K562 (cell line): ENCODE measurements around the gene ABLIM2.
A peak's percentile ranks its signal among the peaks of the same experiment; 100 is the strongest.

Experiments used
- ATF7 ChIP-seq: fragments of 450-650 bp; IDR thresholded peaks from 2 replicates; pipeline ENCODE4 v1.7.1; 2014; ENCODE audit warnings: mild to moderate bottlenecking, moderate library complexity
- BHLHE40 ChIP-seq: IDR thresholded peaks from 2 replicates; pipeline ENCODE4 v1.6.1; 2011; ENCODE audit warnings: low read length, improper control_type of control experiment
- ELF1 ChIP-seq: fragments of 200-800 bp; sonication (Bioruptor generic); IDR thresholded peaks from 2 replicates; pipeline ENCODE4 v1.6.1; 2016; ENCODE audit warnings: missing genetic modification characterization, missing compliant biosample characterization
- FOXJ3 ChIP-seq: sonication (generic); formaldehyde crosslinking; IDR thresholded peaks from 2 replicates; pipeline ENCODE4 v1.4.0; 2020; ENCODE audit warnings: mild to moderate bottlenecking, missing genetic modification reagents
- GATAD2A ChIP-seq: fragments of 450-650 bp; IDR thresholded peaks from 2 replicates; pipeline ENCODE4 v1.6.1; 2017
- GTF3C2 ChIP-seq: IDR thresholded peaks from 3 replicates; pipeline ENCODE4 v1.6.1; 2011; ENCODE audit warnings: borderline replicate concordance, mild to moderate bottlenecking, moderate library complexity; ENCODE audit not compliant: insufficient read length; ENCODE audit errors: extremely low read depth
- KLF1 ChIP-seq: fragments of 450-650 bp; IDR thresholded peaks from 2 replicates; pipeline ENCODE4 v1.6.1; 2016; ENCODE audit warnings: missing genetic modification characterization, missing compliant biosample characterization
- KLF16 ChIP-seq: IDR thresholded peaks from 2 replicates; pipeline ENCODE4 v1.6.1; 2016; ENCODE audit warnings: antibody characterized with exemption
- MXI1 ChIP-seq: IDR thresholded peaks from 2 replicates; pipeline ENCODE4 v1.6.1; 2011; ENCODE audit warnings: low read depth, mild to moderate bottlenecking, improper control_type of control experiment, low read length
- POLR2A ChIP-seq: fragments of 450-650 bp; conservative IDR thresholded peaks from 2 replicates; pipeline ENCODE4 v1.6.1; 2016
- PRMT5 ChIP-seq: sonication (generic); formaldehyde crosslinking; IDR thresholded peaks from 2 replicates; pipeline ENCODE4 v1.5.0; 2020; ENCODE audit warnings: missing genetic modification reagents
- REST ChIP-seq, 2 experiments: fragments of 450-650 bp; formaldehyde crosslinking in 1 of 2; IDR thresholded peaks; 2 replicates each; pipeline versions ENCODE4 v1.4.0 to v1.6.1; 2014 to 2020; ENCODE audit warnings: mild to moderate bottlenecking in 2 of 2, borderline replicate concordance in 1 of 2, low read depth in 1 of 2
- ZNF274 ChIP-seq: IDR thresholded peaks from 2 replicates; pipeline ENCODE4 v1.6.1; 2011; ENCODE audit warnings: low read depth, mild to moderate bottlenecking, low read length, moderate library complexity, borderline replicate concordance
- ZNF75A ChIP-seq: fragments of 450-650 bp; formaldehyde crosslinking; IDR thresholded peaks from 2 replicates; pipeline ENCODE4 v1.4.0; 2020; ENCODE audit warnings: mild to moderate bottlenecking

- TF ChIP-seq FOXJ3 (CRISPR knock-in tag): no peak
- no peak for TF ChIP-seq ELF1 (tag)
- TF ChIP-seq GTF3C2: no peak
- TF ChIP-seq BHLHE40: peak; percentile 27; the same call in 1 of the 2 replicates
- TF ChIP-seq ATF7: peak; percentile 46; the same call in 1 of the 2 replicates
- TF ChIP-seq KLF16: peak; percentile 65
- TF ChIP-seq REST (IDR thresholded peaks at IDR 0.05; ENCODE audit: borderline replicate concordance): peak; percentile 86
- TF ChIP-seq REST (CRISPR knock-in tag; IDR thresholded peaks at IDR 0.05; ENCODE audit: low read depth): no peak
- TF ChIP-seq GATAD2A: no peak
- TF ChIP-seq PRMT5 (CRISPR knock-in tag): no peak
- TF ChIP-seq POLR2A: no peak
- TF ChIP-seq ZNF75A (CRISPR knock-in tag): no peak
- no peak for TF ChIP-seq ZNF274
- no peak for TF ChIP-seq MXI1
- TF ChIP-seq KLF1 (tag): no peak
These were observed 32.6 kb upstream of the ABLIM2 start for GRCh38 chr4:8191136-8191747.
